Upper lobe of right lung (tissue), 1 donor: Measurements from ENCODE around the gene ERGIC3. TPM values are rescaled to one million over a fixed set of nuclear protein-coding genes. Genes with fewer than 3 reads are reported as not detected.
A peak's percentile ranks its signal among the peaks of the same experiment; 100 is the strongest.

Experiments used
- ATAC-seq: fragments of 200-7000 bp; cut with Tn5 transposase; one replicate; pipeline ENCODE4 v1.9.1; 2020; ENCODE audit warnings: mild to moderate bottlenecking, moderate library complexity
- DNase-seq: peaks from one replicate; pipeline ENCODE4 v3.0.0-alpha.2; 2020
- H3K27ac ChIP-seq: fragments of 200-600 bp; one replicate; pipeline ENCODE4 v1.8.0; 2022
- H3K27me3 ChIP-seq: fragments of 200-600 bp; one replicate; pipeline ENCODE4 v1.8.0; 2022; ENCODE audit warnings: mild to moderate bottlenecking
- H3K36me3 ChIP-seq: fragments of 200-600 bp; one replicate; pipeline ENCODE4 v1.8.0; 2022
- H3K4me1 ChIP-seq: fragments of 200-600 bp; one replicate; pipeline ENCODE4 v1.8.0; 2022
- H3K4me3 ChIP-seq: fragments of 200-600 bp; one replicate; pipeline ENCODE4 v1.8.0; 2022; ENCODE audit warnings: mild to moderate bottlenecking
- H3K9me3 ChIP-seq: fragments of 200-600 bp; one replicate; pipeline ENCODE4 v1.8.0; 2022
- intact Hi-C: fragments of 100-400 bp; cut with DNase I; formaldehyde crosslinking; loops from one replicate; pipeline ENCODE4 v1.11.0; 2022
- total RNA-seq: library from RNA; stranded (reverse); fragmentation: NEBNext Ultra II Directional; extraction: Animal tissue kit (Norgen Biotek cat#: 25700); gene quantifications from one replicate; pipeline ENCODE4 v1.2.1, GENCODE V29; 2021
- TF ChIP-seq, protein P1 (sequence below): fragments of 200-600 bp; IDR thresholded peaks from one replicate; pipeline ENCODE4 v1.8.0; 2022; ENCODE audit warnings: antibody characterized with exemption
- donor health status: DM: no; HTN: yes; CAD: no; lungs with severe emphysema.

ERGIC3 gene
- total RNA-seq, 1 donor from 2014 or later, result 179 TPM

DNA sequence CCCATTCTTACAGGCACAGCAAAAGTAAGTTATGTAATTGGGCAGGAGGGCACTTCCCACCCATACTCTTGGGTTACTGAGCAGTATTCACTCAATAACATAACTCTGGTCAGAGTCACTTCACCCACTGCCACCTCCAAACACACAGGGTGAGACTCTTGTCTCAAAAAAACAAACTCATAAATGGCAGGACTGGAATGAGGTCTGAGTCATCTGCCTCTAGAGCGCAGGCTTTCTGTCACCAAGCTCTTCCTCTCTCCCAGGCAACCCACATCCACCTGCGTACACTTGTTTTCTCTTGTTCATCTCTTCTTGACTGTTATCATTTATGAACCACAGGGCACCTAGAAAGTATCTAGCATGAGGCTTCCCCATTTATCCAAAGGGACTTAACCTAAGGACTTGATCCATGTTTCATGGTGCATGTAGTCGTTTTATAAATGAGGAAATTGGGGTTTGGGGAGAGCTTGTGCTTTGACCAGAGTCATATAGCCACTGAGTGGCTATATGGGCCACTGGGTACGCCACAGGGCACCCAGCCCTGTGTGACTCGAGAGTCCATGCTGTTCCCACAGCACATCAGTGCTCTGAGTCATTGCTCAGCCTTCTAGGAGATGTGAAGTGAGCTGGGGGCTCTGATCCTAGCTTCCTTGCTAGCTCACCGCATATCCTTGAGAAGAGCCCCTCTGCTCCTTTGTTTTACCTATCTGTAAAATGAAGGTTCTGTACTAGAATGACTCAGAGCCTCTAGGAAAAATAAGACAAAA is 34.8 kb upstream of the ERGIC3 start:
- Histone ChIP-seq H3K27ac (no peak overlapping the region), H3K27me3 (no peaks in the 10 kb centered on the region), H3K9me3 (no peaks in the 10 kb centered on the region), H3K36me3 (peaks cover 92% of the 10 kb centered on the region), H3K4me1 (no peaks in the 10 kb centered on the region), H3K4me3 (no peak overlapping the region)
- intact Hi-C loops, result no loop called here
- DNase-seq (no peak), ATAC-seq (no peak)
- TF ChIP-seq, protein P1, sequence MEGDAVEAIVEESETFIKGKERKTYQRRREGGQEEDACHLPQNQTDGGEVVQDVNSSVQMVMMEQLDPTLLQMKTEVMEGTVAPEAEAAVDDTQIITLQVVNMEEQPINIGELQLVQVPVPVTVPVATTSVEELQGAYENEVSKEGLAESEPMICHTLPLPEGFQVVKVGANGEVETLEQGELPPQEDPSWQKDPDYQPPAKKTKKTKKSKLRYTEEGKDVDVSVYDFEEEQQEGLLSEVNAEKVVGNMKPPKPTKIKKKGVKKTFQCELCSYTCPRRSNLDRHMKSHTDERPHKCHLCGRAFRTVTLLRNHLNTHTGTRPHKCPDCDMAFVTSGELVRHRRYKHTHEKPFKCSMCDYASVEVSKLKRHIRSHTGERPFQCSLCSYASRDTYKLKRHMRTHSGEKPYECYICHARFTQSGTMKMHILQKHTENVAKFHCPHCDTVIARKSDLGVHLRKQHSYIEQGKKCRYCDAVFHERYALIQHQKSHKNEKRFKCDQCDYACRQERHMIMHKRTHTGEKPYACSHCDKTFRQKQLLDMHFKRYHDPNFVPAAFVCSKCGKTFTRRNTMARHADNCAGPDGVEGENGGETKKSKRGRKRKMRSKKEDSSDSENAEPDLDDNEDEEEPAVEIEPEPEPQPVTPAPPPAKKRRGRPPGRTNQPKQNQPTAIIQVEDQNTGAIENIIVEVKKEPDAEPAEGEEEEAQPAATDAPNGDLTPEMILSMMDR, result no peak

DNA sequence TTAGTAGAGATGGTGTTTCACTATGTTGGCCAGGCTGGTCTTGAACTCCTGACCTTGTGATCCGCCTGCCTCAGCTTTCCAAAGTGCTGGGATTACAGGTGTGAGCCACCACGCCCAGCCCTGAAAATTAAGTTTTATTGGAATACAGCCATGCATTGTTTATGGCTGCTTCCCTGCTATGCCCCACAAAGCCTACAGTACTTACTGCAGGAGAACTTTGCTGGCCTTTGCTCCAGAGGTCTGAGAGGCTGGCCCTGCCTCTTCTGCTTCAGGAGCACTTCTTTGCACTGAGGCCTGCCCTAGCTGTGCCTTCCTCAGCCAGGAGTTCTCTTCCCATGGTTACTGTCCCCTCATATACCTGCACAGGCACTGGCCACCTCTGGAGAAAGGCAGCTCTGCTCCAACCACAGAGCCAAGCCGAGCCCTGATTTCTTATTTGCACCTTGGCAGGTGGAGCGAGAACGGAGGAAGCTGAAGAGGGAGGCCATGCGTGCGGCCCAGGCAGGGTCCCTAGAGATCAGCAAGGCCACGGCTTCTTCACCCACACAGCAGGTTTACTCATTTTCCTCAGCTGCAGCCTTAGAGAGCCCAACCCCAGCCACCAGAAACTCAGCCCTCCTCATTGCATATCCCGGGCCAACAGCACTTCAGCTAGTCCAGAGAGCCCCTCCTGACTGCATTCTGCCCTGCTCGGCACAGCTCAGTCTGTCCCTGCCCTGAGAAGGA is 33.2 kb upstream of the ERGIC3 start:
- H3K36me3 ChIP-seq, result peaks cover 88% of the 10 kb centered on the region
- TF ChIP-seq, protein P1, result no peak
- H3K9me3 ChIP-seq, result no peaks in the 10 kb centered on the region
- H3K4me3 ChIP-seq, result no peak overlapping the region
- ATAC-seq (no peak), DNase-seq (no peak)
- H3K27ac ChIP-seq, result no peak overlapping the region
- H3K27me3 ChIP-seq, result no peaks in the 10 kb centered on the region
- H3K4me1 ChIP-seq, result no peaks in the 10 kb centered on the region
- intact Hi-C loops, result no loop called here

DNA sequence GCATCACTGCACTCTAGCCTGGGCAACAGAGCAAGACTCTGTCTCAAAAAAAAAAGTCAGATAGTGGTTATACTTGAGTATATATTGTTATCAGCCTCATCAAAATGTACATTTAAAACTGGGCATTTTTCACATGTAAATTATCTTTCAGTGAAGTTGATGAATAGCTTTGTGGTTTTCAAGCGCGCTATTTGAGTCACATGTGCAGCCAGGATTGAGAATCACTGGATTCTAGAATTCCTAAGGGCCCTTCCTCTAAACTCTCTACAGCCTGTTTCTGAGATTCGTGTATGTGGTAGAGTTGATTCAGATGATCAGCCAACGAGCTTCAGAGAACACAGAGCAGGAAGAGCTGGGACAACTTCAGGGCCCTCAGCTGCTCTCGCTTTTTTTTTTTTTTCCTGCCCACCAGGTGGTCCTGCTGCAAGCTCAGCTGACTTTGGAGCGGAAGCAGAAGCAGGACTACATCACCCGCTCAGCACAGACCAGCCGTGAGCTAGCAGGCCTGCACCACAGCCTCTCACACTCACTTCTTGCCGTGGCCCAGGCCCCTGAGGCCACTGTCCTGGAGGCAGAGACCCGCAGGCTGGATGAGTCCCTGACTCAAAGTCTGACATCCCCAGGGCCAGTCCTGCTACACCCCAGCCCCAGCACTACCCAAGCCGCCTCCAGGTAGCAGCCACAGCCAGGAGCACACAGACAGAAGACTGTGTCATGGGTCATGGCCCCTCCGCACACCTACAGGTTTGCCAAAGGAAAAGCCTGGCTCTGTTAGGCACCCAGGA is 30.7 kb upstream of the ERGIC3 start:
- ATAC-seq, result no peak
- no peak for DNase-seq
- Histone ChIP-seq H3K27me3 (no peaks in the 10 kb centered on the region), H3K36me3 (peaks cover 71% of the 10 kb centered on the region), H3K27ac (no peak overlapping the region), H3K9me3 (no peaks in the 10 kb centered on the region), H3K4me1 (no peaks in the 10 kb centered on the region), H3K4me3 (no peak overlapping the region)
- intact Hi-C loops, result no loop called here
- TF ChIP-seq, protein P1, result no peak

DNA sequence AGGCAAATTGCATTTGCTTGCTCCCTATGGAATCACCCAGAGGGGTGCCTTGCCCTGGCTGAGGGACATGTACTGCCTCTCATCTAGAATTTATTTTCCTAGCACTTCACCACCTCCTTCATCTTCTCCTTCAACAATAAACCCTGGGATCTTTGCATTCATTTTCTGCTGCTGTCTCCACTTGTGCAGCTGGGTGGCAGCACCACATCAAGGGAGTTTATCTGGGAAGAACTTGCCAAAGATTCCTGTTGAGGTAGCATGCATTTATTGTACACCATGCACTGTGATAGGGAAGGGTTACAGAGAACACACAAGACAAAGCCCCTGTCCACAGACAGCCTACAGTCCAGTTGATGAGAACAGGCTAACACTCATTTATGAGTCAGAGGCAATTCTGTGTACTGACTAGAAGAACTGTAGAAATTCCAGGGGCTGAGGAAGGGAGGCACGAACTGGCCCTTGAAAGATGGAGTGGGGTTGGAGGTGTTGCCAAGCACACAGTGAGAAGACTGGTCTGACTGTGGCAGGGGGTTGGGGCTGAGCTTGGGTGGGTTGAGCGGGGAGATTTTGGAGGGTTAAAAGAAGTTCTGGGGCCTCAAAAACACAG is 30.0 kb upstream of the ERGIC3 start:
- Histone ChIP-seq H3K27ac (no peak overlapping the region), H3K9me3 (no peaks in the 10 kb centered on the region), H3K4me1 (no peaks in the 10 kb centered on the region), H3K36me3 (peaks cover 64% of the 10 kb centered on the region), H3K27me3 (no peaks in the 10 kb centered on the region), H3K4me3 (no peak overlapping the region)
- peak; percentile 32 for ATAC-seq
- DNase-seq, result no peak
- TF ChIP-seq, protein P1, result peak; percentile 47
- intact Hi-C loops, result no loop called here

DNA sequence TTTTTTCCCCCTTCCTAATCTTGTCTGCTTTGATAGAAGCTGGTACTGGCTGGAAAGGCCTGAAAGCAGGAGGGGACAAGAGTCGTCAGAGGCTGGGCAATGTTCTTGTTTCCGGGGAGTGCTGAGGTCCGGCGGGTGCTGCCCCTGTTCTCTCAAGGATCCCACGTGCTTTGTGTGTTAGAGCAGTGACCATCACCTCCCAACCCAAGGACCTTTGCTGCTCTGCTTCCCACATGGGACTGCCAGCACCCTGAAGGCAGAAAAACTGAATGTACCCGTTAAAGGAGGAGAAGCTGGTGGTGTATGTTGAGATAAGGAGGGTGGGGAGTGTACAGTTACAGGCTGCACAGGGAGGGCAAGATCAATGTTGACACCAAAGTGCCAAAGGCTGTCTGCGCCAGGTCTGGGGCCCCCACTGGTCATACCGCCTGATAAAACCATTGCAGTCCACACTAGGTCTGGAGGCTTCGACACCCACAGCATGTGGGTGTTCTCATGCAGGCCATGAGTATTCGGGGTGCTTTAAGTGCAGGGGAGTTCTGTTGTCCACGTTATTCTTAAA is 27.4 kb upstream of the ERGIC3 start:
- no peaks in the 10 kb centered on the region for H3K9me3 ChIP-seq
- H3K36me3 ChIP-seq, result peaks cover 38% of the 10 kb centered on the region
- H3K27ac ChIP-seq, result no peak overlapping the region

More for the DNA sequence above, 27.4 kb upstream of the ERGIC3 start:
- intact Hi-C loops, result no loop called here
- TF ChIP-seq, protein P1, result no peak
- DNase-seq (no peak), ATAC-seq (no peak)
- no peaks in the 10 kb centered on the region for H3K27me3 ChIP-seq
- no peaks in the 10 kb centered on the region for H3K4me1 ChIP-seq
- no peak overlapping the region for H3K4me3 ChIP-seq
